WTC11 (cell line): ENCODE results near the gene CHN1. TPM values are rescaled to one million over a fixed set of nuclear protein-coding genes. Genes with fewer than 3 reads are reported as not detected.

Experiments used
- ATAC-seq: fragments of 200-7000 bp; cut with Tn5 transposase; 2 replicates; pipeline ENCODE4 v1.10.0; 2021; ENCODE audit warnings: mild to moderate bottlenecking, moderate library complexity
- CTCF ChIA-PET: fragments of 300-600 bp; sonication (Branson Sonifier 250); formaldehyde crosslinking; loops from one replicate; lab custom pipeline; 2021; ENCODE audit warnings: antibody characterized with exemption; lab: Charles Lee
- POLR2A ChIA-PET: fragments of 350-600 bp; sonication (Branson Sonifier 250); formaldehyde crosslinking; loops from one replicate; lab custom pipeline; 2021; ENCODE audit warnings: antibody characterized with exemption; lab: Charles Lee
- DNase-seq: peaks from one replicate; pipeline ENCODE4 v3.0.0; 2021; ENCODE audit warnings: low spot score
- H3K27ac Mint-ChIP-seq: 2 replicates; pipeline ENCODE4 v1.8.0; 2021; ENCODE audit warnings: mixed read lengths
- H3K27me3 Mint-ChIP-seq: 2 replicates; pipeline ENCODE4 v1.8.0; 2021; ENCODE audit warnings: low read depth, mild to moderate bottlenecking, moderate library complexity, mixed read lengths
- H3K36me3 Mint-ChIP-seq: 2 replicates; pipeline ENCODE4 v1.8.0; 2021; ENCODE audit warnings: mixed read lengths
- H3K4me1 Mint-ChIP-seq: 2 replicates; pipeline ENCODE4 v1.8.0; 2022; ENCODE audit warnings: mixed read lengths
- H3K4me3 Mint-ChIP-seq: 2 replicates; pipeline ENCODE4 v1.8.0; 2021; ENCODE audit warnings: mild to moderate bottlenecking, moderate library complexity, mixed read lengths
- H3K9me3 Mint-ChIP-seq: 2 replicates; pipeline ENCODE4 v1.8.0; 2021; ENCODE audit warnings: mixed read lengths
- ATF1 ChIP-seq: sonication (generic); formaldehyde crosslinking; IDR thresholded peaks from 2 replicates; pipeline ENCODE4 v1.8.1; 2023; ENCODE audit warnings: mild to moderate bottlenecking, moderate library complexity, missing genetic modification reagents
- CBFB ChIP-seq: sonication (generic); formaldehyde crosslinking; IDR thresholded peaks from 2 replicates; pipeline ENCODE4 v1.8.1; 2022; ENCODE audit warnings: mild to moderate bottlenecking, low read depth, missing genetic modification reagents
- CREM ChIP-seq: sonication (generic); formaldehyde crosslinking; IDR thresholded peaks from 2 replicates; pipeline ENCODE4 v1.8.1; 2022; ENCODE audit warnings: mild to moderate bottlenecking, missing genetic modification reagents, moderate library complexity
- EMX1 ChIP-seq: fragments of 250-450 bp; sonication (Bioruptor Pico); IDR thresholded peaks from 2 replicates; pipeline ENCODE4 v1.8.0; 2021; ENCODE audit warnings: mild to moderate bottlenecking
- FOXJ3 ChIP-seq: sonication (generic); formaldehyde crosslinking; IDR thresholded peaks from 2 replicates; pipeline ENCODE4 v1.9.0; 2021; ENCODE audit warnings: missing genetic modification reagents, mild to moderate bottlenecking, borderline replicate concordance
- FOXK1 ChIP-seq: sonication (generic); formaldehyde crosslinking; IDR thresholded peaks from 2 replicates; pipeline ENCODE4 v1.8.0; 2022; ENCODE audit warnings: mild to moderate bottlenecking, moderate library complexity, missing genetic modification reagents
- GRHL2 ChIP-seq: fragments of 250-450 bp; sonication (Bioruptor Pico); IDR thresholded peaks from 2 replicates; pipeline ENCODE4 v1.8.0; 2022; ENCODE audit warnings: mild to moderate bottlenecking, moderate library complexity; ENCODE audit not compliant: insufficient replicate concordance, severe bottlenecking
- JAZF1 ChIP-seq: fragments of 250-450 bp; sonication (Bioruptor Pico); IDR thresholded peaks from 2 replicates; pipeline ENCODE4 v1.9.0; 2021; ENCODE audit warnings: moderate library complexity, mild to moderate bottlenecking, inconsistent platforms
- NR2C2 ChIP-seq: sonication (generic); formaldehyde crosslinking; IDR thresholded peaks from 2 replicates; pipeline ENCODE4 v1.8.0; 2022; ENCODE audit warnings: mild to moderate bottlenecking, missing genetic modification reagents
- OVOL2 ChIP-seq: fragments of 250-450 bp; sonication (Bioruptor Pico); IDR thresholded peaks from 2 replicates; pipeline ENCODE4 v1.9.0; 2021; ENCODE audit warnings: mild to moderate bottlenecking, borderline replicate concordance
- RELA ChIP-seq: sonication (generic); formaldehyde crosslinking; IDR thresholded peaks from 2 replicates; pipeline ENCODE4 v1.8.1; 2022; ENCODE audit warnings: missing genetic modification reagents, mild to moderate bottlenecking, borderline replicate concordance
- SP1 ChIP-seq: sonication (generic); formaldehyde crosslinking; conservative IDR thresholded peaks from 2 replicates; pipeline ENCODE4 v1.8.1; 2022; ENCODE audit warnings: missing genetic modification reagents
- TEAD1 ChIP-seq: sonication (generic); formaldehyde crosslinking; IDR thresholded peaks from 2 replicates; pipeline ENCODE4 v1.8.0; 2022; ENCODE audit warnings: mild to moderate bottlenecking, missing genetic modification reagents
- TP53 ChIP-seq: sonication (generic); formaldehyde crosslinking; IDR thresholded peaks from 2 replicates; pipeline ENCODE4 v1.8.1; 2023; ENCODE audit warnings: mild to moderate bottlenecking, missing genetic modification reagents
- ZNF219 ChIP-seq: sonication (generic); formaldehyde crosslinking; IDR thresholded peaks from 2 replicates; pipeline ENCODE4 v1.8.0; 2023; ENCODE audit warnings: missing genetic modification reagents, mild to moderate bottlenecking, borderline replicate concordance
- total RNA-seq: library from RNA; stranded (reverse); gene quantifications from 3 replicates; pipeline ENCODE4 v1.2.3, GENCODE V29; 2021
- TF ChIP-seq, protein P1 (sequence below): fragments of 250-450 bp; sonication (Bioruptor Pico); IDR thresholded peaks from 2 replicates; pipeline ENCODE4 v2.1.2; 2022; ENCODE audit warnings: mild to moderate bottlenecking, moderate library complexity
- TF ChIP-seq, protein P2 (sequence below): fragments of 250-450 bp; sonication (Bioruptor Pico); IDR thresholded peaks from 2 replicates; pipeline ENCODE4 v1.9.0; 2021; ENCODE audit warnings: mild to moderate bottlenecking
- TF ChIP-seq, protein P3 (sequence below): sonication (generic); formaldehyde crosslinking; IDR thresholded peaks from 2 replicates; pipeline ENCODE4 v1.8.0; 2023; ENCODE audit warnings: mild to moderate bottlenecking, missing genetic modification reagents
- TF ChIP-seq, protein P4 (sequence below): fragments of 250-450 bp; sonication (Bioruptor Pico); conservative IDR thresholded peaks from 2 replicates; pipeline ENCODE4 v1.9.0; 2021; ENCODE audit warnings: mild to moderate bottlenecking
- TF ChIP-seq, protein P5 (sequence below): sonication (generic); formaldehyde crosslinking; conservative IDR thresholded peaks from 2 replicates; pipeline ENCODE4 v1.8.1; 2022; ENCODE audit warnings: mild to moderate bottlenecking, missing genetic modification reagents
- TF ChIP-seq, protein P6 (sequence below): sonication (generic); formaldehyde crosslinking; IDR thresholded peaks from 2 replicates; pipeline ENCODE4 v1.8.1; 2022; ENCODE audit warnings: missing genetic modification reagents, borderline replicate concordance
- TF ChIP-seq, protein P7 (sequence below): sonication (generic); formaldehyde crosslinking; IDR thresholded peaks from 2 replicates; pipeline ENCODE4 v1.8.1; 2022; ENCODE audit warnings: mild to moderate bottlenecking, missing genetic modification reagents, moderate library complexity, borderline replicate concordance

CHN1 gene
- total RNA-seq, 1 experiment from 2014 or later, result 30.0 TPM

DNA sequence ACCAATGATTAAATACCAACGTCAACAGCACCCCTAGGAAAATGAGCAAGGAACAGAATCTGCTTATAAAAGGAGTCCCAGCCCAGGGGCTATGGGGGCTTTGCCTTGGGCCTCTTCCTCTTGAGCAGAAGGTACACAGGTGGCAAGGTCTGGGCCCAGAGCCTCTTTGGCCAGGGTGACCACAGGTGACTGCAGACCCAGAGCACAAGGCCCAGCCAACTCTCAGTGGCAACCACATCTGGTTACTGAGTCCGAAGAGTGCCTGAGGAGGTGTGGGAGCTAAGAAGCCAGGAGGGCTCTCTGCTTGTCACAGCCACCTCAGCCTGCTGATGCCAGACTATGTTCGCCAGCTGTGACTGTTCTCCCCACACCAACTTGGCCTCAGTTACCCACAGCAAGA, 34.3 kb upstream of the CHN1 start (continued):
- TF ChIP-seq ZNF219 (no peak), RELA (CRISPR knock-in tag) (no peak), JAZF1 (CRISPR knock-in tag) (no peak), TP53 (CRISPR knock-in tag) (no peak), CBFB (CRISPR knock-in tag) (no peak), GRHL2 (CRISPR knock-in tag) (no peak)
- TF ChIP-seq, protein P1, sequence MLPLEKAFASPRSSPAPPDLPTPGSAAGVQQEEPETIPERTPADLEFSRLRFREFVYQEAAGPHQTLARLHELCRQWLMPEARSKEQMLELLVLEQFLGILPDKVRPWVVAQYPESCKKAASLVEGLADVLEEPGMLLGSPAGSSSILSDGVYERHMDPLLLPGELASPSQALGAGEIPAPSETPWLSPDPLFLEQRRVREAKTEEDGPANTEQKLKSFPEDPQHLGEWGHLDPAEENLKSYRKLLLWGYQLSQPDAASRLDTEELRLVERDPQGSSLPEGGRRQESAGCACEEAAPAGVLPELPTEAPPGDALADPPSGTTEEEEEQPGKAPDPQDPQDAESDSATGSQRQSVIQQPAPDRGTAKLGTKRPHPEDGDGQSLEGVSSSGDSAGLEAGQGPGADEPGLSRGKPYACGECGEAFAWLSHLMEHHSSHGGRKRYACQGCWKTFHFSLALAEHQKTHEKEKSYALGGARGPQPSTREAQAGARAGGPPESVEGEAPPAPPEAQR, result no peak
- TF ChIP-seq, protein P2, sequence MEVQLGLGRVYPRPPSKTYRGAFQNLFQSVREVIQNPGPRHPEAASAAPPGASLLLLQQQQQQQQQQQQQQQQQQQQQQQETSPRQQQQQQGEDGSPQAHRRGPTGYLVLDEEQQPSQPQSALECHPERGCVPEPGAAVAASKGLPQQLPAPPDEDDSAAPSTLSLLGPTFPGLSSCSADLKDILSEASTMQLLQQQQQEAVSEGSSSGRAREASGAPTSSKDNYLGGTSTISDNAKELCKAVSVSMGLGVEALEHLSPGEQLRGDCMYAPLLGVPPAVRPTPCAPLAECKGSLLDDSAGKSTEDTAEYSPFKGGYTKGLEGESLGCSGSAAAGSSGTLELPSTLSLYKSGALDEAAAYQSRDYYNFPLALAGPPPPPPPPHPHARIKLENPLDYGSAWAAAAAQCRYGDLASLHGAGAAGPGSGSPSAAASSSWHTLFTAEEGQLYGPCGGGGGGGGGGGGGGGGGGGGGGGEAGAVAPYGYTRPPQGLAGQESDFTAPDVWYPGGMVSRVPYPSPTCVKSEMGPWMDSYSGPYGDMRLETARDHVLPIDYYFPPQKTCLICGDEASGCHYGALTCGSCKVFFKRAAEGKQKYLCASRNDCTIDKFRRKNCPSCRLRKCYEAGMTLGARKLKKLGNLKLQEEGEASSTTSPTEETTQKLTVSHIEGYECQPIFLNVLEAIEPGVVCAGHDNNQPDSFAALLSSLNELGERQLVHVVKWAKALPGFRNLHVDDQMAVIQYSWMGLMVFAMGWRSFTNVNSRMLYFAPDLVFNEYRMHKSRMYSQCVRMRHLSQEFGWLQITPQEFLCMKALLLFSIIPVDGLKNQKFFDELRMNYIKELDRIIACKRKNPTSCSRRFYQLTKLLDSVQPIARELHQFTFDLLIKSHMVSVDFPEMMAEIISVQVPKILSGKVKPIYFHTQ (CRISPR knock-in tag), result no peak
- TF ChIP-seq, protein P3, sequence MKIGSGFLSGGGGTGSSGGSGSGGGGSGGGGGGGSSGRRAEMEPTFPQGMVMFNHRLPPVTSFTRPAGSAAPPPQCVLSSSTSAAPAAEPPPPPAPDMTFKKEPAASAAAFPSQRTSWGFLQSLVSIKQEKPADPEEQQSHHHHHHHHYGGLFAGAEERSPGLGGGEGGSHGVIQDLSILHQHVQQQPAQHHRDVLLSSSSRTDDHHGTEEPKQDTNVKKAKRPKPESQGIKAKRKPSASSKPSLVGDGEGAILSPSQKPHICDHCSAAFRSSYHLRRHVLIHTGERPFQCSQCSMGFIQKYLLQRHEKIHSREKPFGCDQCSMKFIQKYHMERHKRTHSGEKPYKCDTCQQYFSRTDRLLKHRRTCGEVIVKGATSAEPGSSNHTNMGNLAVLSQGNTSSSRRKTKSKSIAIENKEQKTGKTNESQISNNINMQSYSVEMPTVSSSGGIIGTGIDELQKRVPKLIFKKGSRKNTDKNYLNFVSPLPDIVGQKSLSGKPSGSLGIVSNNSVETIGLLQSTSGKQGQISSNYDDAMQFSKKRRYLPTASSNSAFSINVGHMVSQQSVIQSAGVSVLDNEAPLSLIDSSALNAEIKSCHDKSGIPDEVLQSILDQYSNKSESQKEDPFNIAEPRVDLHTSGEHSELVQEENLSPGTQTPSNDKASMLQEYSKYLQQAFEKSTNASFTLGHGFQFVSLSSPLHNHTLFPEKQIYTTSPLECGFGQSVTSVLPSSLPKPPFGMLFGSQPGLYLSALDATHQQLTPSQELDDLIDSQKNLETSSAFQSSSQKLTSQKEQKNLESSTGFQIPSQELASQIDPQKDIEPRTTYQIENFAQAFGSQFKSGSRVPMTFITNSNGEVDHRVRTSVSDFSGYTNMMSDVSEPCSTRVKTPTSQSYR (CRISPR knock-in tag), result no peak
- TF ChIP-seq, protein P4, sequence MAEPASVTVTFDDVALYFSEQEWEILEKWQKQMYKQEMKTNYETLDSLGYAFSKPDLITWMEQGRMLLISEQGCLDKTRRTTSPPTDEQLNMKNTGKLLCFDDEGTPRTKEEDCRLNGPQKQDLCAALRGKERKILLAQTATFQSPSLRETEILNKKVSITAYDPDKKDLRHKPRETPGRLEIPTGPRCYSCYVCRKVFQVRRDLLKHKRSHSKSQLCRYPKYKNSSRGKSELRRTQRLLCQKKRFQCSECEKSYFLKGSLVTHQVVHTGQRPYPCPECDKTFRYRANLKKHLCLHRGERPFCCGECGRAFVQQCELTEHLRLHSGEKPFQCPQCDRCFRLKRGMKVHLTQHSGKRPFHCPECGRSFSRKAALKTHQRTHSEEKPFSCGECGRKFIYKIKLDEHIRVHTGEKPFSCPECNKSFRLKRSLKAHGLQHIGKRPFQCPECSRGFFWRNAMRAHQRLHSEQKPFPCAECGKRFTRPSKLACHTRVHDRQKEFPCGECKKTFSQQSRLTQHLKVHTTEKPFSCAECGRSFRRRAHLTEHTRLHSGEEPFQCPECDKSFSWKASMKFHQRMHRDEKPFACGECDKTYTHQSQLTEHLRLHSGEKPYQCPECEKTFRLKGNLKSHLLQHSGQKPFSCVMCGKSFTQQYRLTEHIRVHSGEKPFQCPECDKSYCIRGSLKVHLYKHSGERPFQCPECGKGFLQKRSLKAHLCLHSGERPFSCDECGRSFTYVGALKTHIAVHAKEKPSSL (CRISPR knock-in tag), result no peak
- TF ChIP-seq, all 79 proteins: peak for 0

DNA sequence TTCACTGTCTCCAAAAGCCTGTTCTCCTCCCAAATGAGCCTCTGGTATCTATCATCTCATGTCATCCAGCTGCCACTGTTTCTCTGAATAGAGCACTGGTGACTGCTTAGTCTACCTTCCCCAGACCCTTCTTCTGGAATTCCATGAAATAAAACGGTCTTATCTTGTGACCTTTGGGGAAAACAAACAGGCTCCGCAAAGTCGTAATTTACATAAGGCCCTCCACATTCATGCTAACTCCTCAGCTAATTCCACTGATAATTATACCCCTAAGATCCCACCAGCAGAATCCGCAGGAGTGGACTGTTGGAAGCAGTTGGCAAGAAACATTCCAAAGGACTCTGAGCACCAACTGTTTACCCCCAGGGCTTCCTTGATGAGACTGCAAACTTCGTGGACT, 33.9 kb upstream of the CHN1 start:
- DNase-seq (no peak), ATAC-seq (no peak)
- Mint-ChIP-seq H3K9me3 (peaks cover 10% of the 10 kb centered on the region), H3K4me1 (no peaks in the 10 kb centered on the region; the same call in 1 of the 2 replicates), H3K27me3 (no peaks in the 10 kb centered on the region), H3K36me3 (no peaks in the 10 kb centered on the region), H3K27ac (no peak overlapping the region), H3K4me3 (no peak overlapping the region)
- ChIA-PET POLR2A (no interaction called here), CTCF (interaction anchor here (1.0 to 1.1 kb wide), 2 partner anchors 268 to 342 kb away, joined by 3 read pairs; no protein-coding TSS in a partner anchor)
- TF ChIP-seq, protein P5, sequence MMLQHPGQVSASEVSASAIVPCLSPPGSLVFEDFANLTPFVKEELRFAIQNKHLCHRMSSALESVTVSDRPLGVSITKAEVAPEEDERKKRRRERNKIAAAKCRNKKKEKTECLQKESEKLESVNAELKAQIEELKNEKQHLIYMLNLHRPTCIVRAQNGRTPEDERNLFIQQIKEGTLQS, result no peak
- TF ChIP-seq EMX1 (no peak), SP1 (CRISPR knock-in tag) (no peak), OVOL2 (CRISPR knock-in tag) (no peak), NR2C2 (no peak), ATF1 (CRISPR knock-in tag) (no peak), FOXK1 (CRISPR knock-in tag) (no peak), CREM (CRISPR knock-in tag) (no peak), FOXJ3 (CRISPR knock-in tag) (no peak), TEAD1 (CRISPR knock-in tag) (no peak)
- TF ChIP-seq, protein P6, sequence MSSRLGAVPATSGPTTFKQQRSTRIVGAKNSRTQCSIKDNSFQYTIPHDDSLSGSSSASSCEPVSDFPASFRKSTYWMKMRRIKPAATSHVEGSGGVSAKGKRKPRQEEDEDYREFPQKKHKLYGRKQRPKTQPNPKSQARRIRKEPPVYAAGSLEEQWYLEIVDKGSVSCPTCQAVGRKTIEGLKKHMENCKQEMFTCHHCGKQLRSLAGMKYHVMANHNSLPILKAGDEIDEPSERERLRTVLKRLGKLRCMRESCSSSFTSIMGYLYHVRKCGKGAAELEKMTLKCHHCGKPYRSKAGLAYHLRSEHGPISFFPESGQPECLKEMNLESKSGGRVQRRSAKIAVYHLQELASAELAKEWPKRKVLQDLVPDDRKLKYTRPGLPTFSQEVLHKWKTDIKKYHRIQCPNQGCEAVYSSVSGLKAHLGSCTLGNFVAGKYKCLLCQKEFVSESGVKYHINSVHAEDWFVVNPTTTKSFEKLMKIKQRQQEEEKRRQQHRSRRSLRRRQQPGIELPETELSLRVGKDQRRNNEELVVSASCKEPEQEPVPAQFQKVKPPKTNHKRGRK, result no peak
- TF ChIP-seq, protein P7, sequence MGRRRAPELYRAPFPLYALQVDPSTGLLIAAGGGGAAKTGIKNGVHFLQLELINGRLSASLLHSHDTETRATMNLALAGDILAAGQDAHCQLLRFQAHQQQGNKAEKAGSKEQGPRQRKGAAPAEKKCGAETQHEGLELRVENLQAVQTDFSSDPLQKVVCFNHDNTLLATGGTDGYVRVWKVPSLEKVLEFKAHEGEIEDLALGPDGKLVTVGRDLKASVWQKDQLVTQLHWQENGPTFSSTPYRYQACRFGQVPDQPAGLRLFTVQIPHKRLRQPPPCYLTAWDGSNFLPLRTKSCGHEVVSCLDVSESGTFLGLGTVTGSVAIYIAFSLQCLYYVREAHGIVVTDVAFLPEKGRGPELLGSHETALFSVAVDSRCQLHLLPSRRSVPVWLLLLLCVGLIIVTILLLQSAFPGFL (CRISPR knock-in tag), result no peak
